ENCODE results near the gene ARHGDIG. TPM values are rescaled to one million over a fixed set of nuclear protein-coding genes. Genes with fewer than 3 reads are reported as not detected.

The ARHGDIG gene
- total RNA-seq, 2 experiments from 2014 or later, result 0.42 TPM; not detected in 1

DNA sequence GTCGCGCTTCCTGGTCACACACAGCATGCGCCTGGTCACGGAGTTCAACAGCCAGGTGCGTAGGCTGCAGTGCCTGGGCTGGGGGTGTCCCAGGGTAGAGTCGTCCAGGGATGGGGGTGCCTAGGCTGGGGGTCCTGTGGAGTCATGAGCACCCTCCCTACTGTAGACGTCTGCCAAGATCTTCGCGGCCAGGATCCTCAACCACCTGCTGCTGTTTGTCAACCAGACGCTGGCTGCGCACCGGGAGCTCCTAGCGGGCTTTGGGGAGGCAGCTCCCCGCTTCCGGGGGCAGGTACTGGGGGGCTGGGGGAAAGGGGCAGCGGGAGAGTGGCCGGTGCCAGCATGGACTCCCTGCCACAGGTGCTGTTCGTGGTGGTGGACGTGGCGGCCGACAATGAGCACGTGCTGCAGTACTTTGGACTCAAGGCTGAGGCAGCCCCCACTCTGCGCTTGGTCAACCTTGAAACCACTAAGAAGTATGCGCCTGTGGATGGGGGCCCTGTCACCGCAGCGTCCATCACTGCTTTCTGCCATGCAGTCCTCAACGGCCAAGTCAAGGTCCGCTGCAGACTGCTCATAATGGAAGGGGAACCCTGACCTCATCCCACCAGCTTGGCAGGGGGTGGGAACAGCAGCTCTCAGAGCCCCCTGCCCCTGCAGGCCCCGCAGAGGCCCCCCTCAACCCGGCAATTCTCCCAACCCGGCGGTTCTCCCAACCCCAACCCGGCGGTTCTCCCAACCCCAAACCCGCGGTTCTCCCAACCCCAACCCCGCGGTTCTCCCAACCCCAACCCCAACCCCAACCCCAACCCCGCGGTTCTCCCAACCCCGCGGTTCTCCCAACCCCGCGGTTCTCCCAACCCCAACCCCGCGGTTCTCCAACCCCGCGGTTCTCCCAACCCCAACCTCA is 5.0 kb downstream of the ARHGDIG start:
- Histone ChIP-seq H3K27ac (ENCODE audit: low read depth in 1 of 2, low read length in 2 of 2) (no peak overlapping the region), H3K4me1 (ENCODE audit: insufficient read depth, low read length) (peaks cover 10% of the 10 kb centered on the region), H3K4me3 (ENCODE audit: low read length) (no peak overlapping the region), H3K9me3 (ENCODE audit: control insufficient read depth in 1 of 2, insufficient read depth in 1 of 2, low read length in 2 of 2) (peaks cover 0 to 30% of the 10 kb centered on the region in 2 experiments), H3K36me3 (ENCODE audit: insufficient read depth, low read length) (peaks cover 30% of the 10 kb centered on the region), H3K27me3 (ENCODE audit: control insufficient read depth in 1 of 2, insufficient read depth in 2 of 2, low read length in 2 of 2) (peaks cover 7 to 10% of the 10 kb centered on the region in 2 experiments)
- H3K4me3 Mint-ChIP-seq, result no peak overlapping the region
- TF ChIP-seq, protein P1, sequence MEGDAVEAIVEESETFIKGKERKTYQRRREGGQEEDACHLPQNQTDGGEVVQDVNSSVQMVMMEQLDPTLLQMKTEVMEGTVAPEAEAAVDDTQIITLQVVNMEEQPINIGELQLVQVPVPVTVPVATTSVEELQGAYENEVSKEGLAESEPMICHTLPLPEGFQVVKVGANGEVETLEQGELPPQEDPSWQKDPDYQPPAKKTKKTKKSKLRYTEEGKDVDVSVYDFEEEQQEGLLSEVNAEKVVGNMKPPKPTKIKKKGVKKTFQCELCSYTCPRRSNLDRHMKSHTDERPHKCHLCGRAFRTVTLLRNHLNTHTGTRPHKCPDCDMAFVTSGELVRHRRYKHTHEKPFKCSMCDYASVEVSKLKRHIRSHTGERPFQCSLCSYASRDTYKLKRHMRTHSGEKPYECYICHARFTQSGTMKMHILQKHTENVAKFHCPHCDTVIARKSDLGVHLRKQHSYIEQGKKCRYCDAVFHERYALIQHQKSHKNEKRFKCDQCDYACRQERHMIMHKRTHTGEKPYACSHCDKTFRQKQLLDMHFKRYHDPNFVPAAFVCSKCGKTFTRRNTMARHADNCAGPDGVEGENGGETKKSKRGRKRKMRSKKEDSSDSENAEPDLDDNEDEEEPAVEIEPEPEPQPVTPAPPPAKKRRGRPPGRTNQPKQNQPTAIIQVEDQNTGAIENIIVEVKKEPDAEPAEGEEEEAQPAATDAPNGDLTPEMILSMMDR (IDR thresholded peaks at IDR 0.05), result no peak
- no peaks in the 10 kb centered on the region for H3K27me3 Mint-ChIP-seq
- no peak for ATAC-seq (ENCODE audit: poor library complexity)
- no peak overlapping the region for H3K27ac Mint-ChIP-seq
- DNase-seq, result no peak
- peaks cover 28% of the 10 kb centered on the region for H3K36me3 Mint-ChIP-seq (ENCODE audit: low read depth)
- intact Hi-C loops (cut with DNase I, micrococcal nuclease), result no loop called here
- H3K9me3 Mint-ChIP-seq, result no peaks in the 10 kb centered on the region
- no peaks in the 10 kb centered on the region for H3K4me1 Mint-ChIP-seq (ENCODE audit: low read depth)
- CTCF ChIA-PET, result no interaction called here
- POLR2A ChIA-PET, result no interaction called here

GRCh38 chr16:286491-287297 is 6.3 kb downstream of the ARHGDIG start:
- DNase-seq (no peak), ATAC-seq (ENCODE audit: poor library complexity) (no peak)
- no peaks in the 10 kb centered on the region for H3K4me1 ChIP-seq (ENCODE audit: insufficient read depth, low read length)
- peaks cover 0 to under 1% of the 10 kb centered on the region in 2 experiments for H3K27me3 ChIP-seq (ENCODE audit: control insufficient read depth in 1 of 2, insufficient read depth in 2 of 2, low read length in 2 of 2)
- Mint-ChIP-seq H3K4me1 (ENCODE audit: low read depth) (no peaks in the 10 kb centered on the region), H3K36me3 (ENCODE audit: low read depth) (peaks cover 41% of the 10 kb centered on the region), H3K27me3 (no peaks in the 10 kb centered on the region), H3K4me3 (no peak overlapping the region), H3K27ac (no peak overlapping the region), H3K9me3 (no peaks in the 10 kb centered on the region)
- H3K9me3 ChIP-seq (ENCODE audit: control insufficient read depth in 1 of 2, insufficient read depth in 1 of 2, low read length in 2 of 2), result peaks cover 0 to 24% of the 10 kb centered on the region in 2 experiments
- intact Hi-C loops (cut with DNase I, micrococcal nuclease), result no loop called here
- H3K36me3 ChIP-seq (ENCODE audit: insufficient read depth, low read length), result peaks cover 42% of the 10 kb centered on the region
- ChIA-PET POLR2A (no interaction called here), CTCF (no interaction called here)
- no peak overlapping the region for H3K4me3 ChIP-seq (ENCODE audit: low read length)
- H3K27ac ChIP-seq (ENCODE audit: low read depth in 1 of 2, low read length in 2 of 2), result no peak overlapping the region
- TF ChIP-seq, protein P1 (IDR thresholded peaks at IDR 0.05), result no peak

DNA sequence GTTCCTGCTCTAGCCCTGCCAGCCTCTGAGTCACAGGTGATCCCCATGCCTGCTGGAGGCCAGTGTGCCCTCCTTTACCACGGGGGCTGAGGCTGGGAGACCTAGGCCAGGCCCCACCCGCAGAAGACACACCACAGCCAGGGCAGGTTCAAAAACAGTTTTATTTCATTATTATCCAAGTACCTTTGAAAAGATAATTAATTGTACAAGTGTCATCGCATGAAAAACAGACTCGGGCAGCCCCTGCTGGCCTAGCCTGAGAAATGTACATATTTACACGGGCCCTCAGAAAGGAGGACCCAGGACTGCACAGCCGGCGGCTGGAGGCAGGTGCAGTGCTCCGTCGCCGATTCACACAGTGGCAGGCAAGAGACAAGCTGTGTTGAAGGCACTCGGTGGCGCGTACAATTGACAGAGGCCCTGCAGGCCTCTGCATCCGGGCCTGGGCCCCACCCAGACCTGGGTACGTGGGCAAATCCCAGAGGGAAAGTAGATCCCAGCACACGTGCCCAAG is 7.0 kb downstream of the ARHGDIG start:
- H3K4me3 ChIP-seq (ENCODE audit: low read length), result no peak overlapping the region
- intact Hi-C loops (cut with DNase I, micrococcal nuclease), result no loop called here
- DNase-seq, result no peak
- ChIA-PET CTCF (no interaction called here), POLR2A (no interaction called here)
- TF ChIP-seq, protein P1 (IDR thresholded peaks at IDR 0.05), result no peak
- Mint-ChIP-seq H3K36me3 (ENCODE audit: low read depth) (peaks cover 42% of the 10 kb centered on the region), H3K4me1 (ENCODE audit: low read depth) (no peaks in the 10 kb centered on the region), H3K27ac (no peak overlapping the region), H3K4me3 (no peak overlapping the region), H3K27me3 (no peaks in the 10 kb centered on the region), H3K9me3 (no peaks in the 10 kb centered on the region)
- ATAC-seq (ENCODE audit: poor library complexity), result no peak
- no peak overlapping the region for H3K27ac ChIP-seq (ENCODE audit: low read depth in 1 of 2, low read length in 2 of 2)
- H3K9me3 ChIP-seq (ENCODE audit: control insufficient read depth in 1 of 2, insufficient read depth in 1 of 2, low read length in 2 of 2), result peaks cover 0 to 24% of the 10 kb centered on the region in 2 experiments
- no peaks in the 10 kb centered on the region for H3K4me1 ChIP-seq (ENCODE audit: insufficient read depth, low read length)
- no peaks in the 10 kb centered on the region for H3K27me3 ChIP-seq (ENCODE audit: control insufficient read depth in 1 of 2, insufficient read depth in 2 of 2, low read length in 2 of 2)
- peaks cover 49% of the 10 kb centered on the region for H3K36me3 ChIP-seq (ENCODE audit: insufficient read depth, low read length)
